ENCODE measurements around the gene XPA. TPM values are rescaled to one million over a fixed set of nuclear protein-coding genes. Genes with fewer than 3 reads are reported as not detected.

XPA gene
- total and polyA plus RNA-seq, 2 of the 13 experiments (the other 11 are each of a cell fraction or from before 2014, with no cell fraction given) = 2.3 to 15.2 TPM

DNA sequence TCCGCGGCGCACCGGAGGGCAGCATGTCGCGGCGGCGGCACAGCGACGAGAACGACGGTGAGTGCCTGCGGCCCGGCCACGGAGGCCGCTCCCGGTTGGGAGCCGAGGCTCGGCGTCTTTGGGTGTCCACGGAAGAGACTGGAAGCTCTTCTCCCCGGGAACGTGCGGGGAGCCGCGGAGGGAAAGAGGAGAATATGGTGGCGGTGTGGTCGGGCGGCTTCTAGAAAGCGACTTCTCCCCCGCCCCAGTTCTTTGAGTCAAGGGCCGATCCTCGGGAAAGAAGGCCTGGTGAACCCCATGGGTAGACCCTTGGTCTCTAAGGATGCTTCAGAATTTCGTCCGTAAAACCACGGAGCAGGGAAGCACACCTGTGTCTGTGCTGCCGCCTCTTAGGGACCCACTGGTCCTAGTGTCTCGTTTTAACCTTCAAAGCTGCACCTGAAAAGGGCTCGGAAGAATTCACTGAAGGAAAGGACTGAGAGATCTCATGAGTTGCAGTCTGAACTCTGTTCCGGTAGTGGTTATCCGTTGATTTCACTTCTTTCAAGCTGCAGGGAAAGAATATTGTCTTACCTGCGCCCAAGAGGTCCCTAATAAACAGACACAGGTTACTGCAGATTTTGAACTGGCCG is 63.2 kb downstream of the XPA start (continued):
- no peak for TF ChIP-seq NKX3-1 (CRISPR knock-in tag; IDR thresholded peaks at IDR 0.05)
- TF ChIP-seq, protein P1, sequence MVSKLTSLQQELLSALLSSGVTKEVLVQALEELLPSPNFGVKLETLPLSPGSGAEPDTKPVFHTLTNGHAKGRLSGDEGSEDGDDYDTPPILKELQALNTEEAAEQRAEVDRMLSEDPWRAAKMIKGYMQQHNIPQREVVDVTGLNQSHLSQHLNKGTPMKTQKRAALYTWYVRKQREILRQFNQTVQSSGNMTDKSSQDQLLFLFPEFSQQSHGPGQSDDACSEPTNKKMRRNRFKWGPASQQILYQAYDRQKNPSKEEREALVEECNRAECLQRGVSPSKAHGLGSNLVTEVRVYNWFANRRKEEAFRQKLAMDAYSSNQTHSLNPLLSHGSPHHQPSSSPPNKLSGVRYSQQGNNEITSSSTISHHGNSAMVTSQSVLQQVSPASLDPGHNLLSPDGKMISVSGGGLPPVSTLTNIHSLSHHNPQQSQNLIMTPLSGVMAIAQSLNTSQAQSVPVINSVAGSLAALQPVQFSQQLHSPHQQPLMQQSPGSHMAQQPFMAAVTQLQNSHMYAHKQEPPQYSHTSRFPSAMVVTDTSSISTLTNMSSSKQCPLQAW (CRISPR knock-in tag; IDR thresholded peaks at IDR 0.05) = no peak
- TF ChIP-seq ZNF891 (CRISPR knock-in tag; IDR thresholded peaks at IDR 0.05) = peak; percentile 76; the same call in 1 of the 2 replicates
- TF ChIP-seq AHR (CRISPR knock-in tag; IDR thresholded peaks at IDR 0.05) = peak; percentile 64; the same call in 1 of the 2 replicates
- TF ChIP-seq ZNF629 (CRISPR knock-in tag; conservative IDR thresholded peaks at IDR 0.05) = no peak
- no peak for TF ChIP-seq ZNF549 (CRISPR knock-in tag; IDR thresholded peaks at IDR 0.05)
- no peak for TF ChIP-seq MTF1 (CRISPR knock-in tag; IDR thresholded peaks at IDR 0.05)
- no peak for TF ChIP-seq FOXK2 (IDR thresholded peaks at IDR 0.05)
- TF ChIP-seq, protein P2, sequence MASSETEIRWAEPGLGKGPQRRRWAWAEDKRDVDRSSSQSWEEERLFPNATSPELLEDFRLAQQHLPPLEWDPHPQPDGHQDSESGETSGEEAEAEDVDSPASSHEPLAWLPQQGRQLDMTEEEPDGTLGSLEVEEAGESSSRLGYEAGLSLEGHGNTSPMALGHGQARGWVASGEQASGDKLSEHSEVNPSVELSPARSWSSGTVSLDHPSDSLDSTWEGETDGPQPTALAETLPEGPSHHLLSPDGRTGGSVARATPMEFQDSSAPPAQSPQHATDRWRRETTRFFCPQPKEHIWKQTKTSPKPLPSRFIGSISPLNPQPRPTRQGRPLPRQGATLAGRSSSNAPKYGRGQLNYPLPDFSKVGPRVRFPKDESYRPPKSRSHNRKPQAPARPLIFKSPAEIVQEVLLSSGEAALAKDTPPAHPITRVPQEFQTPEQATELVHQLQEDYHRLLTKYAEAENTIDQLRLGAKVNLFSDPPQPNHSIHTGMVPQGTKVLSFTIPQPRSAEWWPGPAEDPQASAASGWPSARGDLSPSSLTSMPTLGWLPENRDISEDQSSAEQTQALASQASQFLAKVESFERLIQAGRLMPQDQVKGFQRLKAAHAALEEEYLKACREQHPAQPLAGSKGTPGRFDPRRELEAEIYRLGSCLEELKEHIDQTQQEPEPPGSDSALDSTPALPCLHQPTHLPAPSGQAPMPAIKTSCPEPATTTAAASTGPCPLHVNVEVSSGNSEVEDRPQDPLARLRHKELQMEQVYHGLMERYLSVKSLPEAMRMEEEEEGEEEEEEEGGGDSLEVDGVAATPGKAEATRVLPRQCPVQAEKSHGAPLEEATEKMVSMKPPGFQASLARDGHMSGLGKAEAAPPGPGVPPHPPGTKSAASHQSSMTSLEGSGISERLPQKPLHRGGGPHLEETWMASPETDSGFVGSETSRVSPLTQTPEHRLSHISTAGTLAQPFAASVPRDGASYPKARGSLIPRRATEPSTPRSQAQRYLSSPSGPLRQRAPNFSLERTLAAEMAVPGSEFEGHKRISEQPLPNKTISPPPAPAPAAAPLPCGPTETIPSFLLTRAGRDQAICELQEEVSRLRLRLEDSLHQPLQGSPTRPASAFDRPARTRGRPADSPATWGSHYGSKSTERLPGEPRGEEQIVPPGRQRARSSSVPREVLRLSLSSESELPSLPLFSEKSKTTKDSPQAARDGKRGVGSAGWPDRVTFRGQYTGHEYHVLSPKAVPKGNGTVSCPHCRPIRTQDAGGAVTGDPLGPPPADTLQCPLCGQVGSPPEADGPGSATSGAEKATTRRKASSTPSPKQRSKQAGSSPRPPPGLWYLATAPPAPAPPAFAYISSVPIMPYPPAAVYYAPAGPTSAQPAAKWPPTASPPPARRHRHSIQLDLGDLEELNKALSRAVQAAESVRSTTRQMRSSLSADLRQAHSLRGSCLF (CRISPR knock-in tag; IDR thresholded peaks at IDR 0.05; ENCODE audit: borderline replicate concordance) = no peak
- no peak; the same call in 1 of the 2 replicates for TF ChIP-seq SMAD3 (CRISPR knock-in tag; IDR thresholded peaks at IDR 0.05)
- no peak for TF ChIP-seq ZFP36L1 (CRISPR knock-in tag; IDR thresholded peaks at IDR 0.05)
- TF ChIP-seq PAWR (CRISPR knock-in tag; IDR thresholded peaks at IDR 0.05; ENCODE audit: borderline replicate concordance) = no peak
- no peak for TF ChIP-seq ZNF883 (CRISPR knock-in tag; IDR thresholded peaks at IDR 0.05; ENCODE audit: not compliant biosample characterization)
- TF ChIP-seq ZZZ3 (CRISPR knock-in tag; IDR thresholded peaks at IDR 0.05; ENCODE audit: borderline replicate concordance) = no peak
- TF ChIP-seq, protein P3, sequence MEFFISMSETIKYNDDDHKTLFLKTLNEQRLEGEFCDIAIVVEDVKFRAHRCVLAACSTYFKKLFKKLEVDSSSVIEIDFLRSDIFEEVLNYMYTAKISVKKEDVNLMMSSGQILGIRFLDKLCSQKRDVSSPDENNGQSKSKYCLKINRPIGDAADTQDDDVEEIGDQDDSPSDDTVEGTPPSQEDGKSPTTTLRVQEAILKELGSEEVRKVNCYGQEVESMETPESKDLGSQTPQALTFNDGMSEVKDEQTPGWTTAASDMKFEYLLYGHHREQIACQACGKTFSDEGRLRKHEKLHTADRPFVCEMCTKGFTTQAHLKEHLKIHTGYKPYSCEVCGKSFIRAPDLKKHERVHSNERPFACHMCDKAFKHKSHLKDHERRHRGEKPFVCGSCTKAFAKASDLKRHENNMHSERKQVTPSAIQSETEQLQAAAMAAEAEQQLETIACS (CRISPR knock-in tag; IDR thresholded peaks at IDR 0.05) = no peak
- TF ChIP-seq CREM (IDR thresholded peaks at IDR 0.05) = no peak
- no peak for TF ChIP-seq CREM (CRISPR knock-in tag; IDR thresholded peaks at IDR 0.05)
- no peak for TF ChIP-seq ZMYM4 (CRISPR knock-in tag; IDR thresholded peaks at IDR 0.05)
- TF ChIP-seq ZNF644 (CRISPR knock-in tag; IDR thresholded peaks at IDR 0.05; ENCODE audit: low read depth) = no peak
- no peak for TF ChIP-seq XBP1 (CRISPR knock-in tag; IDR thresholded peaks at IDR 0.05)
- TF ChIP-seq ZMYM3 (CRISPR knock-in tag; IDR thresholded peaks at IDR 0.05) = no peak
- no peak for TF ChIP-seq KMT2B (CRISPR knock-in tag; IDR thresholded peaks at IDR 0.05)
- no peak for TF ChIP-seq ZSCAN30 (CRISPR knock-in tag; IDR thresholded peaks at IDR 0.05)
- TF ChIP-seq, protein P4, sequence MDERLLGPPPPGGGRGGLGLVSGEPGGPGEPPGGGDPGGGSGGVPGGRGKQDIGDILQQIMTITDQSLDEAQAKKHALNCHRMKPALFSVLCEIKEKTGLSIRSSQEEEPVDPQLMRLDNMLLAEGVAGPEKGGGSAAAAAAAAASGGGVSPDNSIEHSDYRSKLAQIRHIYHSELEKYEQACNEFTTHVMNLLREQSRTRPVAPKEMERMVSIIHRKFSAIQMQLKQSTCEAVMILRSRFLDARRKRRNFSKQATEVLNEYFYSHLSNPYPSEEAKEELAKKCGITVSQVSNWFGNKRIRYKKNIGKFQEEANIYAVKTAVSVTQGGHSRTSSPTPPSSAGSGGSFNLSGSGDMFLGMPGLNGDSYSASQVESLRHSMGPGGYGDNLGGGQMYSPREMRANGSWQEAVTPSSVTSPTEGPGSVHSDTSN (CRISPR knock-in tag; IDR thresholded peaks at IDR 0.05) = no peak

Measured in HepG2 (cell line).